Peyer's patch (tissue), 4 donors: ENCODE results near the gene CUL4B.

Experiments
- CTCF ChIP-seq, 6 experiments: fragments of 450-650 bp in 4 of 6; fragments of 200-600 bp in 2 of 6; sonication (generic) in 1 of 6; IDR thresholded peaks; one replicate each; pipeline ENCODE4 v1.5.1; 2017 to 2019; ENCODE audit warnings: antibody characterized with exemption in 6 of 6, mild to moderate bottlenecking in 3 of 6, moderate library complexity in 1 of 6
- POLR2A ChIP-seq, 2 donors: fragments of 450-650 bp; IDR thresholded peaks; one replicate each; pipeline ENCODE4 v1.5.1; 2017; ENCODE audit warnings: antibody characterized with exemption in 2 of 2, mild to moderate bottlenecking in 2 of 2, moderate library complexity in 2 of 2

- TF ChIP-seq CTCF (IDR thresholded peaks at IDR 0.05) (peak in 4 of 6 experiments; percentile 15 to 56 (median 45)), POLR2A (IDR thresholded peaks at IDR 0.05) (no peak)
These were observed 46.5 kb downstream of the CUL4B start for GRCh38 chrX:120514236-120514635.
